HG03139 (cell line): ENCODE data around the gene SYT17.

ENCODE experiments used
- ATAC-seq: cut with Tn5 transposase; IDR thresholded peaks from one replicate; pipeline ENCODE4 v1.9.1; 2021; ENCODE audit not compliant: unreplicated experiment

Gene SYT17

DNA sequence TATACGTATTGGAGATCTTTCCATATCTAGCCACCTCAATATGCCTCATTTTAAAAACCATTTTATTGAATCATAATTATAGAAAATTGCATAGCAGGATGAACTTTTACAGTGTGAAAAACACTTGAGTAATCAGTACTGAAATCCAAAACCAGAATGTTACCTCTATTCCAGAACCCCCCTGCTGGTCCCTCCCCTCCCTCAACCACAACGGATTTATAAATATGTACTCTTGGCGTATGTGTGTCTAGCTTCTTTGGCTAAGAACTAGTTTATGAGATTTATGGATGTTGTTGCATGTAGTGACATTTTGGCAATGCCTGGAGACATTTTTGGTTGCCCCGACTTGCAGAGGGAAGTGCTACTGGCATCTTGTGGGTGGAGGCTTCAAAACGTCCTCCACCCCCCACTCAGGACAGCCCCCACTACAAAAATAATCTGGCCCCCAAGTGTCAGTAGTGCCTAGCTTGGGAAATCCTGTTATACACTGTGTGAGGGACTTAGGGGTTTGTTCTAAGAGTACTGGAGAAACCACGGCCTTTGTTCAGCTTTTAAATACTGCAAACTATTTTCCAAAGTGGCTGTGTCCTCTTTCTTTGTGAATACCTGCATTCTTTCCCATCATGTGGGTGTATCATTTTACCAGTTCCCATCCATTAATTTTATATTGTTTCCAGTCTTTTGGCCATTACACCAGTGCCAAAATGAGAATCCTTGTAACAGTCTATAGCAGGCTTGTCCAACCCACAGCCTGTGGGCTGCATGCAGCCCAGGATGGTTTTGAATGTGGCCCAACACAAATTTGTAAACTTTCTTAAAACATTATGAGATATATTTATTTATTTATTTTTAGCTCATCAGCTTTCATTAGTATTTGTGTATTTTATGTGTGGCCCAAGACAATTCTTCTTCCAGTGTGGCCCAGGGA lies 30.6 kb upstream of the SYT17 start:
- ATAC-seq: no peak

DNA sequence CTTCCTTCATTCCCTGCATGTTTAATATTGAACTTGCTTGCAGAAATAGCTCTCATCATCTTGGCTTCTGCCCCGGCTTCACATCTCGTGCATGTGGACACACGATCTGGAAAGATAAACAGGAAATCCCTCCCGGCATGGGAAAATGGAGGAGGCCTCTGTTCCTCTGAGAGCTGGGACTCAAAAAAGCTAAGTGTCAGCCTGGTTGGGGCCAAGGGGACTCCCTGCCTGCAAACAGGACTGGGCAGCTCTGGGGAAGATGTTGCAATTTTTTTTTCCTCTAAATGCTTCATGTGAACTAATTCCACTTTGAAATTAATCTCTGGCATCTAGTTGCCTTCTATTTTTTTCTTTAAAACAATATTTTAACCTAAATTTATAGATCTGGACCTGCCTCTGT lies 29.4 kb upstream of the SYT17 start:
- no peak for ATAC-seq

DNA sequence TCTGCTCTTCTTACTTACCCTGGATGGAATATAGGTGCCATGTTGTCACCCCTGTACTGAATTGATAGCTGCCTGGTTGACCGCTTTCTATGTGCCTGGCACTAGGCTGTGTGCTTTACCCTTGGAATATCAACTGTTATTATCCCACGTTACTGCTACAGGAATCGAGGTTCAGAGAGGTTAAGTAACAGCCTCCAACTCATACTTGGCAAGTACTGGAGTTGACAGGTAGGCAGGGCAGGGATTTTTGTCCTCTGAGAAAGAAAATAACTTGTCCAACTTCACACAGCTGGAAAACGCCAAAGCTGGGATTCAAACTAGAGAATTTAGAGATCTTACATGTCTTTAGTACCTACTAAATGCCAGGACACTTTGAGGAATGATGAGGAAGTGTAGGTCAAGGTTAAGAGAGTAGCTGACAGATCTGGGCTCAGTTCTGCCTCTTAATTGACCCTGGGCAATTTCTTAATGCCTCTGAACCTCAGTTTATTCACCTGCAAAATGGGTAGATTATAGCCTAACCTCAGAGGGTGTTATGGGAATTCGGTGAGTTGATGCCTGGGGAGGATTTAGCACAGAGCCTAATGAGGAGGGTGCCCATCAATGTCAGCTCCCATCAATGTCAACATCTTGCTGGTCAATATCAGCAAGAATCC lies 28.5 kb upstream of the SYT17 start:
- ATAC-seq: no peak

DNA sequence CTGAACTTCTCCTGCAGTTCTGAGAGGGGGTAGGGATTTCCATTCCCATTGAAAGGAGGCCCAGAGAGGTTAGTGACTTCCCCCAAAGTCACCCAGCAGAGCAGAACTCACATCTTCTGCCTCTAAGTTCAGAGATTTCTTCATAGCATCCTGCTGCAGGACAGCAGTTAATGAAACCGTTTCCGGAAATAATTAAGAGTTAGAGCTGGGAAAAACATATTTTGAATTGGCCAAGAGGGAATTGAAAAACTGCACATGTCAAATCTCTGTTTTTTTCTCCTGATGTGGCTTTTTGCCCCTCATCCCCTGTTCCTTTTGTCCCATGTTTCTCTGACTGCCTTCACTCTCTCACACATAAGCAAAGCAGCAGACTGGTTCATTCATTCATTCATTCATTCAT lies 27.6 kb upstream of the SYT17 start:
- ATAC-seq: no peak

DNA sequence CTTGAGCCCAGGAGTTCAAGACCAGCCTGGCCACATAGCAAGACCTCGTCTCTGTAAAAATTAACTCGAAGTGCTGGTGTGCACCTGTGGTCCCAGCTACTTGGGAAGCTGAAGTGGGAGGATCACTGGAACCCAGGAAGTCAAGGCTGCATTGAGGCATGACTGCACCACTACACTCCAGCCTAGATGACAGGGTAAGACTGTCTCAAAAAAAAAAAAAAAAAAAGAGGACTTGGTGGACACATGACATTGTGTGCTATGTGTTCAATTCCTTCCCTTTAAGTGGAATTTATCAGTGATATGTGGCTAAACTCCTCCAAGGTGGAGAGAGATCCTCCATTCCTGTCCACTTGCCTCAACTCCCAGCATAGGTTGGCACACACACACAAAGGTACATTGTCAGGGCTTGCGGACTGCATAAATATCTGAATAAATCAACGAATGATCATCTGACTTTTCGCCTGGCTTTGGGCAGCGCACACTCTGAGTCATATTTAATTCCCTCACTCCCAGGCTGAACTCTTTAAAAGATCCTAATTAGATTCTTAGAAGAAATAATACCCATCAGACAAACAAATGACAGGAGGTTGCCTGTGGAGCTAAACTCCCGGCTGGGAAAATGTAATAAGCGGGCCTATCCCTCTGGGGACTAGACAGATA lies 25.0 kb upstream of the SYT17 start:
- ATAC-seq: no peak

DNA sequence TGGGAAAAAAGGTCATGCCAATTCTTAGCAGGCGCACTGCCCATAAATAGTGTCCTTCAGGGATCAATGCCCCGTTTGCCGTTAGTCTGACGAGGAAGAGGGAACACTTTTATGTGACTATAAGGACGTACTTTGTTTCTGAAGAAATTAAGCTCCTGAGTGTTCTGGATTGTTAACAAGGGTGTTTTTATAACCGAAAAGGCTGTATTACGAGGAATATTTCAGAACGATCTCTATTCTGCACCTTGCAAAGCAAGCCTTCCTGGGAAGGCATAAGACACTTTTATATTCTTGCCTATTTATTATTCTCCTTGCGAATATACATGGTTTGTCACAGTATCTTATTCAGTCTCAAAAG lies 24.5 kb upstream of the SYT17 start:
- no peak for ATAC-seq

DNA sequence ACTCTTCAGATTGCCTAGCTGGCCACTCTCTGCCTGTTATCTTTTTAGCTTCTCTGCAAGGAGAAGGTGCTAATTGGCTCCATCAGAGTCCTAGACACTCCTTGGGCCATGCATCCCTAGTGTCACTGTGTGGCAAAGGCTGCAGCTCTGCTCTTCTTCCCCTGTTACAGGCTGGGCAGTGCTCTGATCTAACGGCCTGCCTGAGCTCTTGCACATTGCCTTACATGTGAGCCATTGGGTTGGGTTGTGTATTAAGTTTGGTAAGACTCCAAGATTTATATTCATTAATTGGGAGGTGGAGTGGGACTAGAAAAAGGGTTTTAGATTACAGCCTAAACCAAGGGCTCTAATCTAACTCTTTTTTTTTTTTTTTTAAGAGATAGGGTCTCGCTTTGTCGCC lies 23.0 kb upstream of the SYT17 start:
- no peak for ATAC-seq

DNA sequence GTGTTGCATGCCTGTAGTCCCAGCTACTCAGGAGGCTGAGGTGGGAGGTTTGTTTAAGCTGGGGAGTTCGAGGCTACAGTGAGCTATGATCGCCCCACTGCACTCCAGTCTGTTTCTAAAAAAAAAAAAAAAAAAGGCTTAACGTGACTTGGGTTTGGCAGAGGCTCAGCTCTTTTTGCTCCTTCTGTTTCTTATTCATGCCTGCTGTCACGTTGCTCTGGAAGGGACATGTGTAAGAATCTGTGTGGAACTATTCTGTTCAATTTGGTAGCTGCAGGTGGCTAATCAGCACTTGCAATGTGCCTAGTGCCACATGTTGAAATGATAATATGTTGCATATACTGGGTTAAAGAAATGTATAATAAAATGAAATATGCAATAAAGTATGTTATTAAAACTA lies 20.9 kb upstream of the SYT17 start:
- no peak for ATAC-seq

DNA sequence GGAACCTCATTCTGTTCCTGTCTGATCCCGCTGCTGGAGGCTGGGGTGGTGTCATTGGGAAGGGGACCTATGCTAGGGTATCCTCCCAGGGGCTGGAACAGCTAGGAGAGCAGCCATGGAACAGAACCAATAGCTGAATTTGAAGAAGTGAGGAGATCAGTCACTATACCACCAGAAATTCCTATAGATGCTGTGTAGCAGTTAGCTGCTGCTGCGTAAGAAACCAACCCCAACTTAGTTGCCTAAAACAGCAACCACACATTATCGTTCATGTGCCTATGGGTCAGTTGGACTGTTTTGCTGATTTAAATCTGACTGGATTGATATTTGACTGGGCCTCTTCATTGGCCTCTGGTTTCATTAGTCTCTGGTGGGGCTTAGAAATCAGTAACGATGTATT lies 20.4 kb upstream of the SYT17 start:
- no peak for ATAC-seq

DNA sequence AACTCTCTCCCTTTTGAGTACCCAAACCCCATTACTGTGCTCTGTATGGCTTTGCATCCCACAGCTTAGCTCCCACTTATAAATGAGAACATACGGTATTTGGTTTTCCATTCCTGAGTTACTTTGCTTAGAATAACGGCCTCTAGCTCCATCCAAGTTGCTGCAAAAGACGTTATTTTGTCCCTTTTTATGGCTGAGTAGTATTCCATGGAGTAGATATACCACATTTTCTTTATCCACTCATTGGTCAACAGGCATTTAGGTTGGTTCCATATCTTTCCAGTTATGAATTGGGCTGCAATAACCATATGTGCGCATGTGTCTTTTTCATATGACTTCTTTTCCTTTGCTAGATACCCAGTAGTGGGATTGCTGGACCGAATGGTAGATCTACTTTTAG lies 19.9 kb upstream of the SYT17 start:
- no peak for ATAC-seq

DNA sequence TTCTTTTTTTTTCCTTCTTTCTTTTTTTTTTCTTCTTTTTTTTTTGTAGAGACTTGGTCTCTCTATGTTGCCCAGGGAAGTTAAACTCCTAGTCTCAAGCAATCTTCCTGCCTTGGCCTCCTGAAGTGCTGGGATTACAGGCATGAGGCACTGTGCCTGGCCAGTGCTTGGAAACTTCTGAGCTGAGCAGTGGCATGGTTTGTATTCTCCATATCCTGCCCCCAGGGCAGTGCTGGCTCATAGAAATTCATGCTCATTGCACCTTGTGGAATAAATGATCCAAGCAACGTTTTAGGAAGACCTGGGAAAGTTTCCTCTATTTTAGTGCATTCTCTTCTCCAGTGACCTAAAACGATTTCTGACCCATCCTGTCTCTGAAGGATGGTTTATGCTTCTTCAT lies 16.7 kb upstream of the SYT17 start:
- no peak for ATAC-seq

DNA sequence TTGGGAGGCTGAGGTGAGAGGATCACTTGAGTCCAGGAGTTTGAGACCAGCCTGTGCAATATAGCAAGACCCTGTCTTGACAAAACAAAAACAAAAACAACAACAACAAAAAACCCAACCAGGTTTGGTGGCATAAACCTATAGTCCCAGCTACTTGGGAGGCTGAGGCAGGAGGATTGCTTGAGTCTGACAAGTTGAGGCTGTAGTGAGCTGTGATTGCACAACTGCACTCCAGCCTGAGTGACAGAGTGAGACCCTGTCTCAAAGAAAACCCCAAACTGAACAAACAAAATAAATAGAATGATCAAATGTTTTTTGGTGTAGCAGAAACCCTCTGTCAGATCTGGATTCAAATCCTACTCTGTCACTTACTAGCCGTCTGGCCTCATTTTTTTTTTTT lies 16.0 kb upstream of the SYT17 start:
- ATAC-seq: no peak

DNA sequence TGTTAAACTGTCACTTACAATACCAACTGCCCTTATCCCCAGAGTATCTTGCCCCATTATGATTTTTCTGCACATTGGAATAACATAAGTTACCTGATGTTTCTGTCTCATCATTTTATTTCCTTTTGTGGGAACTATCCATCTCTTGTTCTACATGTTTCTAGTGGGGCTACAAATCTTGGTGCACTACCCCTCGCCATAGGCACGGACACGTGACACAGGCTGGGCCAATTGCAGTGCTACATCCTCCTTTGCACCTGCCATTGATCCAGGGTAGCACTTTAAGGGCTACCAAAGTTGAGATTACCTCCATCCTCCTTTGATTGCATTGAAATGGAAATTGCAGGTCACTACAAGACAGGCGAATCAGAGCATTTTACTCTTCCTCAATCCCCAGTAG lies 14.2 kb upstream of the SYT17 start:
- ATAC-seq: no peak

DNA sequence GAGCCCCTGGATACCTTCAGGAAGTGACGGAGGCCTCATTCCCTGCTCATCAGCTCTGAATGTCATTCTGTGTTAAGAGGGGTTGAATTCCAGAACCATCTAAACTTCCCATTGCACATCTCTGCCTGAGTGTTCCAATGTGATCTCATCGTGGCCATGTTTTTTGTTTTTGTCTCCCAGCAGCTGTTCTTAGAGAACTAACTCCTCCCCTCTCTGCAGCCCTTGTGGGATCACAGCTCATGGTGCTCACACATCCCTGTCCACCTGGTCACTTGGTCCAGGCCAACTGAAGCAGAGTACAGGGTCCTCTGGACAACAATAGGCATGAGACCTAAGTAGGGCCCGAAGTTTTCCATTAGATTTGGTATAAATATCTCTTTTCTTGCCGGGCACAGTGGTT lies 6.0 kb upstream of the SYT17 start:
- no peak for ATAC-seq

DNA sequence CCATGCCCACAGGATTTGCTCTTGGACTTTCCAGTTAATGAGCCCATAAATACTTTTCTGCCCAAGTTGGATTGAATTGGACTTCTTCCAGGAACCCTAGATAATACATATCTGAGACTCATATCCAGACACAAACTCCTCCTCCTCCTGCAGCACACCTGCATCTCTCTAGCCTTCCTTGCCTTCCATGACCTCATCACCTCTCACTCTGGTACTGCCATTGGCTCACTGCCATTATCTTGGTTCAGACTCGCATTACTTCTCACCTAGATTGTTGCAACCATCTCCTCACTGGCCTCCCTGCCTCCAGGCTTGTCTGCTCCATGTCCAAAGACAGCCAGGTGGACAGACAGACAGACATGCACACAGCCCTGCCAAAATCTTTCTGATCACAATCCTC lies 4.8 kb upstream of the SYT17 start:
- no peak for ATAC-seq

DNA sequence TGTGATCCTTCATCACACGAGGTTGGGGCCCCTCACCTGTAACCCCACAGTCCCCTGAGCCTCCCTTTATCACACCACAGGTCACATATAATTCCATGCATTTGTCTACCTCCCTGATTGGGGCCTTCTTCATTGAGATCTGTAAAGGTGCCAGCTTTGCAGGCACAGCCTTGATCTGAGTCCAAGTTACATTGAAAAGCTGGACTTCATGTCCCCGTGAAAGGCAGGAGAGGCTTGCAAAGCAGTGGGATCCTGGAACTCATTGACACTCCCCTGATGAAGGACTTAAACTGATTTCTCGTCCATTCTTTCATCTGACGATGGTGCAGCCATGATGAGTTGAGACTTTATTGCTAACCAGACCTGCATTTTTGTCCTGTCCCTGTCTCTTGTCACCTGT lies 3.8 kb upstream of the SYT17 start:
- ATAC-seq: no peak

DNA sequence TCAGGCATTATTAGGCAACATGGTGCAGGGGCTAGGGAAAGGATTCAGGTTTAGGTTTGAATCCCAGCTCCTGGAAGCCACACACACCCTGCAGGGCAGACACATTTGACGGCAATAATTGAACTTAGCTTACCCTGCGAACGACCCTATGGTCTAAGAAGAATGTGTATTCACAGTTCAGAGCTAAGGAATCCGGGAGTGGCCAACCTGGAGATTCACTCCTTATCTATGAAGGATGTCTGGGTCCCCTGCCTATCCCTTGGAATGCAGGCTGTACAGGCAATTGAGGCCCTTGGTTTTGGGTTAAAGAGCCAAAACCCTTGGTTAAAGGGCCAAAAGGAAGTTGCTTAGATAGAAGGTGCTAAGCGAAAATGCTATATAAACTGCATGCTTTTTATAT lies 2.9 kb upstream of the SYT17 start:
- ATAC-seq: no peak

DNA sequence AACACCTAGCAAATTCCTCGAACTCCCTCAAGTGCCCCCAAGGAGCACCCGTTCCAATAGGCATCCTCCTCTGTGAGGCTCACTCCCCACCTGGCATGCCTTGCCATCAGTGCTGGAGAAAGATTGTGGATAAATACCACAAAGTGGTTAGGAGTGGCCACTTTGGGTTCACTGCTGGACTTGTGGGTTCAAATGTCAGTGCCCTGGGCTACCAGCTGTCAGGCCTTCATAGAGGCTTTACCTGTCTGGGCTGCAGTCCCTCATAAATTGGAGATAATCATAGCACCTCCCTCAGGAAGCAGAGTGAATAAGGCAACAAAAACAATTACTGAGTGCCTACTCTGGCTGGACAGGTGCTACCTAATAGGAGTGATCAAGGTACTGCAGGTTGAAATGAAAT lies 1.5 kb upstream of the SYT17 start:
- ATAC-seq: no peak

DNA sequence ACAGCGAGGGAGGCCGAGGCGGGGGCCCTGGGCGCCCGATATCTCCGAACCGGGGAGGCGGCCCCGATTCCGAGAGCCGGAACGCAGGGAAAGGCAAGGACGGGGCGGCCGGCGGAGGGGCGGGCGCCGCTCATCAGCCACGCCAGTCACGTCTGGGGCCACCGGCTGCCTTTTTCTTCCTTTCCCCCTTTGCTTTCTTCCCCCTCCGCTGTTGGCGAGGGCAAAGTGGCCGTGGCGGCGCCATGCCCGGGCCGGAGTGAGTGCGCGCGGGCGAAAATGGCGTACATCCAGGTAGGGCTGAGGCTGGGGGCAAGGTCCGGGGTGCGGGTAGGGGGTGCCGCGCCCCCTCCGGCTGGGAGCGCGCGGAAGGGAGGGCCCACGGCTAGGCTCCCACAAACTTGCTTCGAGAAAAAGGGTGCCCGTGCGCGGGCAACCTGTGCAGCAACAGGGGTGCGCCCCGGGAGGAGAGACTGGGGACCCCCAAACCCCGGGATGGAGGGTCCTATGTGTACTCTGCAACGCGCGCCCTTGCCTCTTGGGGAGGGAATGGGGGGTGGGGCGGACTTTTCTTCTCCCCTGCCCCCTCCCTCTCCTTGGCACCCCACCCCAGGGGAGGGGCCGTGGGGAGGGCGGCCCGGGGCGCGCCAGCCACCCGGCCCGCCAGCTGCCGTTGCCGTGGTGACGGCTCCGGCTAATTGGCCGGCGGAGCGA lies 486 bp downstream of the SYT17 start:
- no peak for ATAC-seq

DNA sequence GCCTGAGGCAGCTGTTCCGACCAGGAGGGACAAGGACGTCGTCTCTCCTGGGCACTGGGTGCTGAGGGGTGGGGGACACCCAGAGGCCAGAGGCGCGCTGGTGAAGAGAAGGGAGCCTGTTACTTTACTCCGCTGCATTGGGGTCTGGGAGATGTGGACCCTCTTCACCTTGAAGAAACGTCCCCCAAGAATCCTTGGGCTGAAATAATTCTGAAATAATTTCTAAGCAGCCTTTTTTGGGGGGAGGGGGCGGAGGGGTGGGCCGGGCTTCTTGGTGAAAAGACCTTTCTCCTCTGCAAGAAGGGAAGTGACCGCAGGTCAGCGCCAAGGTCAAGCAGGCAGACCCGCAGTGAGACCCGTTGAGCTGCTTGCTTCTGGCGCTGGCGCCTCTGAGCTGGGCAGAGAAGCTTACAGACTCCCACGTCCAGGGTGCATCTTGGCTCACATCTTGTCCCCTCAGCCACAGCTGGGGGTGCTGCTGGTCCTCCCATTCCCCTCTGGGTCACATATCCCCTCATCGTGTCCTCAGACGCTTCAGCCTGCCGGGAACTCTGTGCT lies 1.1 kb downstream of the SYT17 start:
- ATAC-seq: no peak

DNA sequence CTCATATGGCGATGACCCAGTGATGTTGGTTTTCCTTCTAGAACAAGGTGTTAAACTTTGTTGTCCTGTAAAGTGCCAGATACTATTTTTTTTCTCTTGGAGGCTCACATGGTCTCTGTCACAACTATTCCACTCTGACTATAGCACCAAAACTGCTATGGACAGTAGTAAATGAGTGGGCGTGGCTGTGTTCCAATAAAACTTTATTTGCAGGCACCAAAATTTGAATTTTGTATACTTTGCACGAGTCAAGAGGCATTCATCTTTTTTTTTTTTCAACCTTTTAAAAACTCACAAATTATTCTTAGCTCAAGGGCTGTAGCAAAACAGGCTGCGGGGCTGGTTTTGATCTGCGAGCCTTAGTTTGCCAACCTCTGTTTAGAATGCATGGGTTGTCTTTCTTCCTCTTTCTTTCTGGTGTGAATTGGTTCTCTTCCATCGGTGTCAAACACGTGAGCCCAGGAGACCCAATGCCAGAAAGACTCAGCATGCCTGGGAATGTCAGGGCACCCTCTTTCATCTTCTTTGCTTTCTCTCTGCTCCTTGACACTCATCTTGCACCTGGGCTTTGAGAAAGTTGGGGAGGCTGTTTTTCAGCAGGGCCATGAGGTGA lies 2.1 kb downstream of the SYT17 start:
- ATAC-seq: no peak
